HCT116 (cell line): ENCODE measurements around the gene EIPR1. TPM values are rescaled to one million over a fixed set of nuclear protein-coding genes. Genes with fewer than 3 reads are reported as not detected.

Experiments used
- ATAC-seq: fragments of 200-7000 bp; cut with Tn5 transposase; 2 replicates; pipeline ENCODE4 v1.9.1; 2020; ENCODE audit warnings: mild to moderate bottlenecking, moderate library complexity
- BruUV-seq: library from RNA; stranded (reverse); fragments of 400-500 nt; replicated peaks from 2 replicates; lab custom pipeline; 2021; lab: Mats Ljungman, UMichigan
- CTCF ChIA-PET: fragments of 300-600 bp; sonication (Branson Sonifier 250); formaldehyde crosslinking; loops from one replicate; lab custom pipeline; 2021; ENCODE audit warnings: antibody characterized with exemption; lab: Charles Lee
- POLR2A ChIA-PET: fragments of 300-600, 350-600 bp; sonication (Branson Sonifier 250); formaldehyde crosslinking; loops from one replicate; lab custom pipeline; 2021; ENCODE audit warnings: antibody characterized with exemption; lab: Charles Lee
- RAD21 ChIA-PET, 2 experiments: fragments of 300-600 bp; sonication (Branson Sonifier 250); formaldehyde crosslinking; loops; one replicate each; lab custom pipeline; 2023; ENCODE audit warnings: low total read pairs in 2 of 2; ENCODE audit not compliant: uncharacterized antibody in 2 of 2, unreplicated experiment in 2 of 2, low non-redundant PET in 1 of 2; lab: Charles Lee
- DNase-seq: peaks from one replicate; pipeline ENCODE4 v3.0.0-alpha.2; 2010; ENCODE audit warnings: low read depth, low spot score
- H2AFZ ChIP-seq: fragments of 200-600 bp; shearing (Covaris generic), sonication (generic); 2 replicates; pipeline ENCODE4 v1.6.1; 2017; ENCODE audit warnings: low read depth, mixed run types, mixed read lengths, antibody characterized with exemption, low read length; ENCODE audit not compliant: poor library complexity, severe bottlenecking
- H3K27ac ChIP-seq: 2 replicates; pipeline ENCODE4 v1.5.1; 2012; ENCODE audit warnings: low read depth, low read length
- H3K27me3 ChIP-seq: fragments of 200-600 bp; sonication (generic); 2 replicates; pipeline ENCODE4 v1.6.1; 2016; ENCODE audit warnings: mixed run types, low read length, mixed read lengths; ENCODE audit not compliant: insufficient read depth
- H3K36me3 ChIP-seq, 2 experiments: fragments of 200-500 bp in 1 of 2; fragments of 200-600 bp in 1 of 2; sonication (Bioruptor generic) in 1 of 2; sonication (generic) in 1 of 2; 2 replicates each; pipeline versions ENCODE4 v1.5.1 to v1.6.1; 2014 to 2016; ENCODE audit warnings: low read length in 2 of 2, inconsistent platforms in 1 of 2, mixed read lengths in 1 of 2, mixed run types in 1 of 2; ENCODE audit not compliant: insufficient read depth in 2 of 2, control insufficient read depth in 1 of 2
- H3K4me1 ChIP-seq, 2 experiments: fragments of 200-600 bp in 1 of 2; sonication (generic) in 1 of 2; 2 replicates each; pipeline versions ENCODE4 v1.5.1 to v1.6.1; 2012 to 2017; ENCODE audit warnings: low read length in 2 of 2, inconsistent platforms in 1 of 2, mild to moderate bottlenecking in 1 of 2, mixed read lengths in 1 of 2, mixed run types in 1 of 2, moderate library complexity in 1 of 2; ENCODE audit not compliant: insufficient read depth in 2 of 2, control insufficient read depth in 1 of 2
- H3K4me2 ChIP-seq: fragments of 200-600 bp; sonication (generic); 2 replicates; pipeline ENCODE4 v1.6.1; 2017; ENCODE audit warnings: mixed run types, low read length, mixed read lengths
- H3K4me3 ChIP-seq, 2 experiments: fragments of 200-600 bp in 1 of 2; sonication (generic) in 1 of 2; replicated peaks in 1 of 2; 2 replicates each; pipeline ENCODE4 v1.5.1; 2011 to 2016; ENCODE audit warnings: low read length in 2 of 2, control low read depth in 1 of 2, low read depth in 1 of 2, mild to moderate bottlenecking in 1 of 2, mixed read lengths in 1 of 2, mixed run types in 1 of 2
- H3K79me2 ChIP-seq: fragments of 200-600 bp; sonication (generic); 2 replicates; pipeline ENCODE4 v1.6.1; 2017; ENCODE audit warnings: mild to moderate bottlenecking, mixed run types, low read length, moderate library complexity, mixed read lengths; ENCODE audit not compliant: insufficient read depth
- H3K9ac ChIP-seq: fragments of 200-600 bp; sonication (generic); 2 replicates; pipeline ENCODE4 v1.6.1; 2016; ENCODE audit warnings: low read length, mixed read lengths
- H3K9me2 ChIP-seq: fragments of 200-600 bp; sonication (generic), shearing (Covaris generic); 2 replicates; pipeline ENCODE4 v1.6.1; 2017; ENCODE audit warnings: mixed run types, mild to moderate bottlenecking, moderate library complexity; ENCODE audit not compliant: insufficient read depth
- H3K9me3 ChIP-seq, 2 experiments: fragments of 200-500 bp in 1 of 2; fragments of 200-600 bp in 1 of 2; sonication (Bioruptor generic) in 1 of 2; sonication (generic) in 1 of 2; 2 replicates each; pipeline ENCODE4 v1.6.1; 2014 to 2017; ENCODE audit warnings: low read length in 2 of 2, mixed read lengths in 2 of 2, inconsistent platforms in 1 of 2, low read depth in 1 of 2, mild to moderate bottlenecking in 1 of 2, mixed run types in 1 of 2, moderate library complexity in 1 of 2; ENCODE audit not compliant: control insufficient read depth in 1 of 2, insufficient read depth in 1 of 2
- H4K20me1 ChIP-seq: fragments of 200-600 bp; sonication (generic), shearing (Covaris generic); 2 replicates; pipeline ENCODE4 v1.6.1; 2017; ENCODE audit warnings: mixed run types, mild to moderate bottlenecking, moderate library complexity; ENCODE audit not compliant: insufficient read depth
- CBX3 ChIP-seq: IDR thresholded peaks from 2 replicates; pipeline ENCODE4 v1.6.1; 2012; ENCODE audit warnings: low read depth
- CEBPB ChIP-seq: IDR thresholded peaks from 2 replicates; pipeline ENCODE4 v1.6.1; 2012; ENCODE audit warnings: low read depth
- ELF1 ChIP-seq: IDR thresholded peaks from 2 replicates; pipeline ENCODE4 v1.6.1; 2012; ENCODE audit warnings: low read depth, borderline replicate concordance
- EZH2 ChIP-seq: fragments of 200-600 bp; sonication (generic); IDR thresholded peaks from 2 replicates; pipeline ENCODE4 v1.6.1; 2017; ENCODE audit warnings: antibody characterized with exemption, mixed run types
- EZH2phosphoT487 ChIP-seq: fragments of 200-600 bp; IDR thresholded peaks from 2 replicates; pipeline ENCODE4 v1.6.1; 2018; ENCODE audit warnings: antibody characterized with exemption, borderline replicate concordance
- FOSL1 ChIP-seq: IDR thresholded peaks from 2 replicates; pipeline ENCODE4 v1.6.1; 2012; ENCODE audit warnings: low read depth
- POLR2A ChIP-seq: IDR thresholded peaks from 2 replicates; pipeline ENCODE4 v1.7.0; 2011; ENCODE audit warnings: borderline replicate concordance; ENCODE audit not compliant: insufficient read depth, insufficient read length; ENCODE audit errors: extremely low read depth
- POLR2AphosphoS5 ChIP-seq: IDR thresholded peaks from 2 replicates; pipeline ENCODE4 v1.6.1; 2011; ENCODE audit warnings: mild to moderate bottlenecking, low read depth, low read length, moderate library complexity
- SP1 ChIP-seq: IDR thresholded peaks from 2 replicates; pipeline ENCODE4 v1.6.1; 2012; ENCODE audit warnings: low read depth
- SRF ChIP-seq: IDR thresholded peaks from 2 replicates; pipeline ENCODE4 v1.6.1; 2012; ENCODE audit warnings: low read depth
- TCF7L2 ChIP-seq: IDR thresholded peaks from 2 replicates; pipeline ENCODE4 v1.7.0; 2011; ENCODE audit warnings: borderline replicate concordance, inconsistent platforms; ENCODE audit not compliant: insufficient read depth, insufficient read length; ENCODE audit errors: extremely low read depth
- YY1 ChIP-seq: IDR thresholded peaks from 2 replicates; pipeline ENCODE4 v1.6.1; 2011; ENCODE audit warnings: low read length, low read depth, moderate library complexity, mild to moderate bottlenecking; ENCODE audit not compliant: insufficient replicate concordance; ENCODE audit errors: extremely low read depth
- ZFX ChIP-seq: fragments of 450-650 bp; IDR thresholded peaks from 2 replicates; pipeline ENCODE4 v1.6.1; 2017
- ZNF274 ChIP-seq: fragments of 200-500 bp; sonication (Bioruptor generic); IDR thresholded peaks from 2 replicates; pipeline ENCODE4 v1.6.1; 2014; ENCODE audit warnings: mild to moderate bottlenecking, low read depth, low read length, inconsistent platforms
- intact Hi-C: fragments of 100-400 bp; cut with micrococcal nuclease; formaldehyde crosslinking; loops from 2 replicates; pipeline ENCODE4 v1.10.0; 2022
- total RNA-seq: library from RNA; stranded (reverse); gene quantifications from one replicate; pipeline ENCODE4 v1.2.1, GENCODE V29; 2021; ENCODE audit not compliant: unreplicated experiment
- TF ChIP-seq, protein P1 (sequence below): IDR thresholded peaks from 2 replicates; pipeline ENCODE4 v1.6.1; 2012; ENCODE audit warnings: low read depth
- TF ChIP-seq, protein P2 (sequence below): IDR thresholded peaks from 2 replicates; pipeline ENCODE4 v1.6.1; 2012

Gene EIPR1
- total RNA-seq, 1 experiment from 2014 or later: 36.9 TPM

GRCh38 chr2:3282056-3282998, 95.3 kb downstream of the EIPR1 start:
- Histone ChIP-seq H3K4me2 (no peak overlapping the region), H4K20me1 (no peaks in the 10 kb centered on the region), H2AFZ (no peak overlapping the region), H3K4me1 (no peaks in the 10 kb centered on the region), H3K27ac (no peak overlapping the region), H3K9me2 (no peaks in the 10 kb centered on the region), H3K9me3 (no peaks in the 10 kb centered on the region), H3K36me3 (no peaks in the 10 kb centered on the region), H3K79me2 (0 out of 2 replicates have a peak, but pooled peaks cover 5% of the 10 kb centered on the region), H3K9ac (no peak overlapping the region), H3K27me3 (no peaks in the 10 kb centered on the region), H3K4me3 (no peak overlapping the region)
- TF ChIP-seq EZH2phosphoT487 (no peak), POLR2AphosphoS5 (no peak), TCF7L2 (no peak), POLR2A (no peak), ELF1 (no peak), ZFX (no peak), YY1 (no peak), CBX3 (no peak), ZNF274 (no peak), SRF (no peak), SP1 (no peak), CEBPB (no peak), EZH2 (no peak), FOSL1 (no peak)
- TF ChIP-seq, protein P1, sequence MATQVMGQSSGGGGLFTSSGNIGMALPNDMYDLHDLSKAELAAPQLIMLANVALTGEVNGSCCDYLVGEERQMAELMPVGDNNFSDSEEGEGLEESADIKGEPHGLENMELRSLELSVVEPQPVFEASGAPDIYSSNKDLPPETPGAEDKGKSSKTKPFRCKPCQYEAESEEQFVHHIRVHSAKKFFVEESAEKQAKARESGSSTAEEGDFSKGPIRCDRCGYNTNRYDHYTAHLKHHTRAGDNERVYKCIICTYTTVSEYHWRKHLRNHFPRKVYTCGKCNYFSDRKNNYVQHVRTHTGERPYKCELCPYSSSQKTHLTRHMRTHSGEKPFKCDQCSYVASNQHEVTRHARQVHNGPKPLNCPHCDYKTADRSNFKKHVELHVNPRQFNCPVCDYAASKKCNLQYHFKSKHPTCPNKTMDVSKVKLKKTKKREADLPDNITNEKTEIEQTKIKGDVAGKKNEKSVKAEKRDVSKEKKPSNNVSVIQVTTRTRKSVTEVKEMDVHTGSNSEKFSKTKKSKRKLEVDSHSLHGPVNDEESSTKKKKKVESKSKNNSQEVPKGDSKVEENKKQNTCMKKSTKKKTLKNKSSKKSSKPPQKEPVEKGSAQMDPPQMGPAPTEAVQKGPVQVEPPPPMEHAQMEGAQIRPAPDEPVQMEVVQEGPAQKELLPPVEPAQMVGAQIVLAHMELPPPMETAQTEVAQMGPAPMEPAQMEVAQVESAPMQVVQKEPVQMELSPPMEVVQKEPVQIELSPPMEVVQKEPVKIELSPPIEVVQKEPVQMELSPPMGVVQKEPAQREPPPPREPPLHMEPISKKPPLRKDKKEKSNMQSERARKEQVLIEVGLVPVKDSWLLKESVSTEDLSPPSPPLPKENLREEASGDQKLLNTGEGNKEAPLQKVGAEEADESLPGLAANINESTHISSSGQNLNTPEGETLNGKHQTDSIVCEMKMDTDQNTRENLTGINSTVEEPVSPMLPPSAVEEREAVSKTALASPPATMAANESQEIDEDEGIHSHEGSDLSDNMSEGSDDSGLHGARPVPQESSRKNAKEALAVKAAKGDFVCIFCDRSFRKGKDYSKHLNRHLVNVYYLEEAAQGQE: no peak
- TF ChIP-seq, protein P2, sequence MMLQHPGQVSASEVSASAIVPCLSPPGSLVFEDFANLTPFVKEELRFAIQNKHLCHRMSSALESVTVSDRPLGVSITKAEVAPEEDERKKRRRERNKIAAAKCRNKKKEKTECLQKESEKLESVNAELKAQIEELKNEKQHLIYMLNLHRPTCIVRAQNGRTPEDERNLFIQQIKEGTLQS: no peak
- ChIA-PET CTCF (no interaction called here), POLR2A (no interaction called here), RAD21 (no interaction called here)
- DNase-seq (no peak), ATAC-seq (no peak)
- intact Hi-C loops: no loop called here
- no TSS peak for BruUV-seq
